NCI-H146 treated with DMSO at 0.1 percent for 48 hours (cell line): Measurements from ENCODE around the gene LEPROT.
"Not testable (repeated sequence)": the region's sequence is repeated elsewhere in the genome, so short reads cannot be mapped to it uniquely, and the experiment has no call there.

Experiments used
- DNase-seq: peaks from one replicate; lab custom pipeline; 2025; ENCODE audit not compliant: unreplicated experiment; lab: John Stamatoyannopoulos, UW

The LEPROT gene

GRCh38 chr1:65420590-65421350 is at the start of gene LEPROT, which contains the start of gene LEPR:
Gene LEPROT (plus strand): TSS chr1:65420668. CDS start chr1:65420725, 57 bp downstream.
Gene LEPR (plus strand): TSS chr1:65420668. CDS start chr1:65565566, 144,898 bp downstream.
- DNase-seq: peak; percentile 65

DNA sequence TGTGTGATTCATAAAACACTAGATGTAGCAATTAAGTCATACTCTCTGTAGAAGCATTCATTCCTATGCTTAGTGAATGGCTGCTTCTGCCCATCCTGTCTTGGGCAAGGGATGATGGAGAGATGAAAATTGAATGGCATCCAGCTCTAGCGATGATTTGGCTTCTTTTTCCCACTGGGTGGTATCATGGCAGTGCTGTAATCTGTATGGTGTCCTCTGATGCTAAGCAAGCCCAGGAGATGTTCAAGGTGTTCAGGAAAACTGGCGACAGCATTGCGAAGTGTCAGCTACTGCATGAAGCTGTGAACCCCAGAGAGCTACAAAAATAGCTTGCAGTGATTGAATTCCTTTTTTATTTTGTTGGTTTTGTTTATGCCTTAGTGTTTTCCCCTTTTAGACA is 48.9 kb upstream of the LEPROT start:
- no peak for DNase-seq

GRCh38 chr1:65372557-65372956 is 47.9 kb upstream of the LEPROT start:
- no peak for DNase-seq

- no peak for DNase-seq
Observed at GRCh38 chr1:65377496-65378246, 42.8 kb upstream of the LEPROT start.

DNA sequence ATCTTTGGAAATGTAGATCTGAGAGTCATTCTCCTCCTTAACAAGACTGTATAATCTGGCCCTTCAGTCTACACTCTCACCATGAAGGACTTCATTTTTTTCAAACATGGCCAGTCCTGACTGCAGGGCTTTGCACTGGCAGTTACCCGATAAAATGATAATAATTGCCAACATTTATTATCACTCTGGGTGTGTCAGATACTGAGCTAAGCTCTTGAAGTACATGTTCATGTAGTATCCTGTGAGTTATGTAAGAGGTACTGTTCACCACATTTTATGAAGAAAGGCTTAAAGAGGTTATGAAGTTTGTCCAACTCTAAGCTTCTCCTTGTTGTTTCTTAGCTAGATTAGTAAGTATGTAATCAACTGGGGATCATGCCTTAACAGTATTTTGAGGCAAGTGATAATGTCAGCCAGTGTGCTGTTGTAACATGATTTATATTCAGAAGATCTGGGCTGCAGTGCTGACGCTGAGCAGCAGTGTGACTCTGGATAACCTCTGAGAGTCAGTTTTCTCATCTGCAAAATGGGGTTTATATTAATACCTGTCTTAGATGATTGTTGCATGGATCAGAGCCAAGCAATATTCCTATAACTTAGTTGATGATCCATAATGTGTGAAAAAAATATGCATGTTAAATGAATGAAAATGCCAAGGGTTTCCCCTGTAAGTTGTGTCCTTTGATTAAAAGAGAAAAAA is 42.1 kb upstream of the LEPROT start:
- no peak for DNase-seq

DNA sequence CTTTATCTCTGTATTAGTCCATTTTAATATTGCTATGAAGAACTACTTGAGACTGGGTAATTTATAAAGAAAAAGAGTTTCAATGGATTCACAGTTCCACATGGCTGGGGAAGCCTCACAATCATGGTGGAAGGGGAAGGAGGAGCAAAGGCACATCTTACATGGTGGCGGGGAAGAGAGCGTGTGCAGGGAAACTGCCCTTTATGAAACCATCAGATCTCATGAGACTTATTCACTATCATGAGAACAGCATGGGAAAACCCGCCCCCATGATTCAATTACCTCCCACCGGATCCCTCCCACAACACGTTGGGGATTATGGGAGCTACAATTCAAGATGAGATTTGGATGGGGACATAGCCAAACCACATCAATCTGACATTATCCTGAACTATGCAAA is 36.0 kb upstream of the LEPROT start:
- not testable (repeated sequence) for DNase-seq

DNA sequence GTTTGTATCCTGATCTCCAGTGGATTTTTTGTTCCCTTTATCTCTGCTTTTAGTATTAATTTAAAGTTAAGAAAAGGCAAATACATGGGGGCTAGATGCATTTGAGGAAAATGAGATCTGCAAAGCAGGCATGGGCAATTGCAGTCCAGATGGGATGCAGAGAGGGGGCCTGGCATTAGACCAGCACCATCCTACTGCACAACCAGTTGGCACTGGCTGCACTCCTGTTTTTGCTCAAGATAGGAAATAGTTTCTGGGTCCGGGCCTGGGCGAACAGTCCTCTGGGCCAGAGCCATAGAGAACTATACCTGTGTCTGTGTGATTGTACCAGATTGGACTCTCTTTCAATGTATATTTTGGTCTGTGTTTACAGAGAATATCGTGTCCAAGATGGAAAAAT is 34.0 kb upstream of the LEPROT start:
- no peak for DNase-seq

GRCh38 chr1:65387821-65388220 is 32.6 kb upstream of the LEPROT start:
- no peak for DNase-seq

DNA sequence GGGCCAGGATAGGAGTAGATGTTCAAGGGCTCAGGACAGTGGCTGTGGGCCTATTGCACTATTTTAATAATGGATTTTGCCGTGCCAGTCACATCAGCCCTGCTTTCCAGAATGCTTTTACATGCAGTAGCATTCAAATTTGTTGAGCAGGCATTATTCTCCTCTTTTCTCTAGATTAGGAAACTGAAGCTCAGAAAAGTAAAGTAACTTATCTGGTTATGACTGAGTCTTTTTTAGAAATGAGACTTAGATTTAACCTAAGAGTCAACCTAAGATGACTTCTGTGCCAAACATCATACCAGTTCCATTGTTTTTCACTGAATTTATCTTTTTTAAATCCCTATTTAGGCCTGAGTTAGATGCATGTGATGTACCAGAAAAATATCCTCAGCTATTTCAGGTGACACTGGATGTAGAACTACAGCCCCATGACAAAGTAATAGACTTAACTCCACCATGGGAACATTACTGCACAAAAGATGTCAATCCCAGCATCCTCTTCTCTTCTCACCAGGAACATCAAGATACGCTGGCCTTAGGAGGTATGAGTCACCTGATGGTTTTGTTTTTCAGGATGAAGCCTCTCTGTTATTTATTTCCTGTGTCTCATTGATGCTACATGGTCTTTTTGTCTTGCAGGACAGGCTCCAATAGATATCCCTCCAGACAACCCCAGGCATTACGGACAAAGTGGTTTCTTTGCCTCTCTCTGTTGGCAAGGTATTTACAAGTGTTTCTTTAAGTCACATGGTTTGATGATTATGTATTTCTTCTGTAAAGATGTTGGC is 31.4 kb upstream of the LEPROT start:
- no peak for DNase-seq

DNA sequence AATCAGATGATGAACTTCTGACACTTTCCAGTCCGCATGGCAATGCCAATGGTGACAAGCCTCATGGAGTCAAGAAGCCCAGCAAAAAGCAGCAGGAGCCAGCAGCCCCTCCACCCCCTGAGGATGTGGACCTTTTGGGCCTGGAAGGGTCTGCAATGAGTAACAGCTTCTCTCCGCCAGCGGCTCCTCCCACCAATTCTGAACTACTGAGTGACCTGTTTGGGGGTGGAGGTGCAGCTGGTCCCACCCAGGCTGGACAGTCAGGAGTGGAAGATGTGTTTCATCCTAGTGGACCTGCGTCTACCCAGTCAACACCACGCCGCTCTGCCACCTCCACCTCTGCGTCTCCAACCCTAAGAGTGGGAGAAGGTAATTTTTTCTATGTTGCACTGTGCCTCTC is 28.0 kb upstream of the LEPROT start:
- DNase-seq: no peak

DNA sequence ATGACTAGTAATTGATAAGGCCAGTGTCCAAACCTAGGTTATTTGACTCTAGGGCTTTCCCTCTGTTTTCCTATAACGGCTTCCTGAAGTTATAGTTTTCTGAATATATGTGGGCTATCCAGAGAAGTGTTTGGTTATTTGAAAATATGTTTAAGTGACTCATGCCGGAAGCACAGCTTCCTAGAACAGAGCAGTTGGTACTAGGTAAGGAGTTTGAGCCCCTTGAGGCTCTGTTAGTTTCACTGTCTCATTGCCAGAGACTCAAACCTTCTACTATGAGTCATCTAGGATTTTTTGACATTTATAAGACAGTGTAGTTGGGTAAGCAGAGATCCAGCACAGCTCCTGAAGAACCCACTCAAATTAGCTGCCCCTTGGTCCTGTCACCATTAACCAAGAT is 27.1 kb upstream of the LEPROT start:
- DNase-seq: no peak

DNA sequence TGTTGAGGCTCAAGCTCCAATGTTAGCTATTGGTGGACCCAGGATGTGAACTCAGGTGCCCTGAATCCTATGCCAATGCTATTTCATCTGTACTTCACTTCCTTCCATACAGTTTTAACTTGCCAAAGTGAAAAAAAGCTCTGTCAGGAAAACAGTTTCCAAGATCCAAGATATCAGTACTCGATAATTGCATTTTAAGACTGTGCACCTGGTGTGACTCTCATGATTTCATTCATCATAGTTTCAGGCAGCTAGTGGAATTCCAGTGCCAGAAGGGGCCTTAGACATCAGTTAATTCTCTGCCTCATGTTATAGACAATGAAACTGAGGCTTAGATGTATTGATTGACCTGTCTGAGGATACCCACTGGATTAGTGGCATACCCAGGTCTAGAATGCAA is 26.5 kb upstream of the LEPROT start:
- no peak for DNase-seq

- no peak for DNase-seq
Observed at GRCh38 chr1:65395887-65396612, 24.4 kb upstream of the LEPROT start.

- DNase-seq: no peak
Observed at GRCh38 chr1:65398083-65398482, 22.4 kb upstream of the LEPROT start.

GRCh38 chr1:65399003-65399402 is 21.5 kb upstream of the LEPROT start:
- DNase-seq: no peak

- no peak for DNase-seq
Observed at GRCh38 chr1:65401612-65402011, 18.9 kb upstream of the LEPROT start.

GRCh38 chr1:65404941-65405340 is 15.5 kb upstream of the LEPROT start:
- DNase-seq: no peak

DNA sequence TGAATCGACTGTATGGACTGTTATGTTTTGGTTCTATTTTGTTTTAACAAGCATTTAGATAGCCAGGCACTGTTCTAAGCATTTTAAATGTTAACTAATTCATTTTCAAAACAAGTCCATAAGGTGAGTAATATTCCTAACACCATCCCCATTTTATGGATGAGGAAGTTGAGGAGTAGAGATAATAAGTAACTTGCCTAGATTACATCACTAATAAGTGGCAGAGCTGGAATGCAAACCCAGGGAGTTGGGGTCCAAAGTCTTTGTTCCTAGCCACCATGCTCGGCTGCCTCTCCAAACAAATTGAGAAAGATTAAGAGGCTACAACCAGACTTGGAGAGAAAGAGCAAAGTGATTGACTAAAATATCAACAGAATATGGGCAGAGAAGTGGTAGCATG is 12.6 kb upstream of the LEPROT start:
- DNase-seq: no peak

DNA sequence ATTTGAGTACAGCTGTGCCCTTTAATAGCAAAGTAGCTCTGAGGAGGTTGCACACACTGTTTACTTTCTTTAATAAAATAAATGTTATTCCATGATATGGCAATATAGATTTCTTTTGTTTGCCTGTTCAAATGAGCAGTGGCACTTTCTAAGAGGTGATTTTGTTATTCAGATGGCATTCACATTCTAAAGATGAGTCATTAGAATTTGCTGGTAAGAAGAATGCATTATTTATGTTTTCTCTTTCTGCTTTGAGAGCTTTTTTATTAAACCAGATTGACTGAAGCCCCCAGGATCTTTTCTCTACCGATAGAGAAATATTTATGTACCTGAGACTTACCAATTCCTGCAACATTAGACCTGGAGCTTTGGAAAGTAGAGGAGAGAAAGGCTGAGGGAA is 11.2 kb upstream of the LEPROT start:
- DNase-seq: no peak

DNA sequence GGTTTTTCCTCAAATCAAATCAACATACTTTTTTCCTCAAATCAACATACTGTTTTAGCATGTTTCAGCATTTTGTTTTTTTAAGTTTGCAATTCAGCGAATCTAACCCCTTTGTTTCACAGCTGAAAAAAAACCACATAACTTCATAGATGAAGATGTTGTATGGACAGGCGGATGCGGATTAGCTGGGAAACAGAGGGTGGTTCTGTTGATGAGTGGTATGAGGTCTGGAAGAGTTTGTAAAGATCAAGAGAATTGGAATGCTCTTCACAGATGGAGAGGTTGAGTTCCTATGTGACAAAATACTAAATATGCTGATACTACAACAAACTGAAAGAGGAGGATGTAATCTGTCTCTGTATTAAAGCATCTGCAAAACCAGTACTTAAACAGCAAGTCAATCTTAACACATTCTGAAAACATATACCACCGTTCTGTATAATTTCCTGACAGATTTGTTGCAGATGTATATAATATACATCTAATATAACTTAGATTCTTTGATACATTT is 10.6 kb upstream of the LEPROT start:
- DNase-seq: no peak
